IPS DF 4.7 (cell line): ENCODE results near the gene PTH2R.
"Not testable (repeated sequence)": the region's sequence is repeated elsewhere in the genome, so short reads cannot be mapped to it uniquely, and the experiment has no call there.

ENCODE experiments used
- DNase-seq: peaks from one replicate; pipeline ENCODE4 v3.0.0-alpha.2; 2013; ENCODE audit warnings: low spot score; ENCODE audit errors: extremely low read depth

PTH2R gene

DNA sequence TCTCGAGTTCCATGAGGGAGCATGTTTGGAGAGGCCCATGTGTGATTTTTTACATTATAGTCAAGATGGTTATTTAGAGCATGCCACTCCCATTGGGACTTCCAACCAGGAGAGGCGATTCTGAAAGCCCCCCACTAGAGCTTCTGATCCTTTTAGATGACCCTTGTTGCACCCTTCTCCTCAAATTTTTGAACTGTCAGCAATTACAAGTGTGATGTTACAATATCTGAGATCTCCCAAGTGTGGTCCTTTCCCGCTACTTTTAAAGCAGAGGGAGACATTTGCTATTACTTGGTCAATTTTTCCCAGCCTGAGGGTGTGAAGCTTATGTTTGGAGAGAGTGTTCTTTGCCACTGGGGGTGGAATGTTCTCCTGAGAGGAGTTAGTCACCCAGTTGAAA is 16.7 kb upstream of the PTH2R start:
- DNase-seq, result no peak

DNA sequence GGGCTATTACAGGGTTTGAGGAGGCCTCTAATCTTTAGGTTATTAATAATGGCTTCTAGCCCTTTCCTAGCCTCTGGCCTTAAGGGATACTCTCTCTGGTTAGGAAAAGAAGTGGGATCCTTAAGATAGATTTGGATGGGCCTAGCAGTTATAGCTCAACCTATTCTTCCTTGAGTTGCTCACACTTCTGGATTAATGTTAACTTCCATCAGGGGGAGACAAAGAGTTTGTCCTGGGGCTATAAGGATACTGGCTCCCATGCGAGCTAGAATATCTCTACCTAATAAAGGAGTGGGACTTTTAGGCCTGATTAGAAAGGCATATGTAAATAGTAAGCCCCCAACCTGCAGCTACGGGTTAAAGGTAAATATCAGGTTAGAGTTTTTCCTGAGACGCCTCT is 14.3 kb upstream of the PTH2R start:
- DNase-seq, result no peak

DNA sequence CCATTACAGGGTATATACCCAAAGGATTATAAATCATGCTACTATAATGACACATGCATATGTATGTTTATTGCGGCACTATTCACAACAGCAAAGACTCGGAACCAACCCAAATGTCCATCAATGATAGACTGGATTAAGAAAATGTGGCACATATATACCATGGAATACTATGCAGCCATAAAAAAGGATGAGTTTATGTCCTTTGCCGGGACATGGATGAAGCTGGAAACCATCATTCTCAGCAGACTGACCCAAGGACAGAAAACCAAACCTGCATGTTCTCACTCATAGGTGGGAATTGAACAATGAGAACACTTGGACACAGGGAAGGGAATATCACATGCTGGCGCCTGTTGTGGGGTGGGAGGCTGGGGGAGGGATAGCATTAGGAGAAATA is 9.8 kb upstream of the PTH2R start:
- DNase-seq, result not testable (repeated sequence)

DNA sequence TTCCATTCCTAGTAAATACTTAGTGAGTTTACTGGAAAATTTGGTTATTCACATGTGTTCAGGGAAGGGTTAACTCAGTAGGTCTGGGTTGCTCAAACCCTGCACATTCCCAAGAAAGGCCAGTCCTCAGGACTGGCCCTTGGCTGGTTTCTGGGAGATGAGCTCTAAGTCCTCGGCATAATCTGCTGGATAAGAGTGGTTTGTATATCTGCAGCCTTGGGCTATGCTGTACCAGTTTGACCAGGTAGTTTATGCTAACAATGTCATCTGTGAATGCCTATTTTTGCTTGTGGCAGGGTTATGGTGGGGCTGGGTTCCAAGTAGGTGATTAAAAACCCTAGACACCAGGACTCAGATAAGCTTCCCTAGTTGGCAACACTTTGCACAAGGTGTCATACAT is 7.4 kb upstream of the PTH2R start:
- DNase-seq, result no peak

DNA sequence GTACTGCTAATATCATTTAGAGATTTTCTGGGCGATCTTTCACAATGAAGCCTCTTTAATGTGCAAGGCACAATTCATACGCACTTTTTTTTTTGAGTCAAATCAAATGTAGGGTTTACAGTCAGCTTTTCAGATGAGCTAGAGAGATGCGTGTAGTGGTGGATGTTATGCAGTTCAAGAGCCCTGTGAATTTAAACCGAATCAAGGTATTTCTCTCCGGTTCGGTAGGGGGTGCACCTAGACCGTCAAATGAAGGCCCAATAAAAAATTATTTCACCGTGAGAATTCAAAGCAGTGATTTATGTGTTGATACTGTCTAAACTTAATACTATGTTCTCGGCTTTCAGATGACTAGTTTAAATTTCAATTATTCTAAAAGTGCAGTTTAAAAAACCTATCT is 1.1 kb downstream of the PTH2R start:
- no peak for DNase-seq

DNA sequence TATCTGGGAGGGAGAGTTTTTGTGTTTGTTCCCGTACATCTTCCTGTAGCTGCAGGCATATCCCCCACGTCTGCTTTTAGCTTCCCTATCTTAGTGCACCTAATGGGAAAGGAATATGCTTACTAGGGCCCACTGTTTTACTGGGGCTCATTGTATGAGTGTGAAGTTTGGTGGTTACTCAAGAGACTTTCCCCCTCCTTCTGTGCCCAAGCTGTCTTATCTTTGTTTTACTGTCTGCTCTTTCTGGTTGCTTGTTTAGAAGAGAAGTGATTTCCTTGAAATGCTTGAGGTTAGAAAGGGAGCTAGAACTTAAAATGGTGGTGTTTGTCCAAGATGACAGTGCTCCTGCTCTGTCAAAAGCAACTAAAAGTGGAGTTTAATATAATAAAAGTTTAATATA is 7.3 kb downstream of the PTH2R start:
- no peak for DNase-seq

DNA sequence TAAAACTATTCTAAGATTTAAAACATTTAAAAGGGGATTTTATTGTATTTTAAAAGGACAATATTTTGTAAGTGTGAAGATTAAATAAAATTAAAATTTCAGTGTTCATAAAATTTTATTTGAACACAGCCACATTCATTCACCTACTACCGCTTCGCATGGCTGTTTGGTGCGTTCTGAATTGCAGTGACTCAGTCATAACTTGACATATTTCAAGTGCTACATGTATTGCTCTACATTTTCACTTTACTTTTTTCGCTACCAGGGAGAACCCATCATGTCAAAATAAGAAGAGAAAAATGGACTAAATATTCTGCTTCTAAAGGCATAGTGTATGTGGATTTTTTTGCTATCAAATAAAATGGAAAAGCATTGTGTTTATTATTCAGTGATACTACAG is 8.7 kb downstream of the PTH2R start:
- DNase-seq, result no peak

DNA sequence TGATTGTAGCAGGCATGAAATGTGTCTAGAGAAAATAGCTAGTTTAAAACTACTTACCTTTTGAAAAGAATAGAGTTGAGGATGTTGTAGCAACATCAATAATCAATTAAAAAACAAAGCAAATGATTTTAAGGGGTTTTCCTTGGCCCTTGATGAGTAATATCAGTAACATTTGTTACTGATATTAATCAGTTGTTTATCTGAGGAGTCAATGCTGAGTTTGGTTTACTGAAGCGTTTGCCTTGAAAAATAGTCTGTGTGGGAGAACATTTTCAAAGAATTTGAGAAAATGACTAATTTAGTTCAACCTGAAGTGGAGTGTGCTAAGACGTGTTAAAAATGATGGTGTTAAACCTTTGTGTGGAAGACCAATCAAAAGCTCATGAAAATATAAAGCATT is 9.3 kb downstream of the PTH2R start:
- no peak for DNase-seq

DNA sequence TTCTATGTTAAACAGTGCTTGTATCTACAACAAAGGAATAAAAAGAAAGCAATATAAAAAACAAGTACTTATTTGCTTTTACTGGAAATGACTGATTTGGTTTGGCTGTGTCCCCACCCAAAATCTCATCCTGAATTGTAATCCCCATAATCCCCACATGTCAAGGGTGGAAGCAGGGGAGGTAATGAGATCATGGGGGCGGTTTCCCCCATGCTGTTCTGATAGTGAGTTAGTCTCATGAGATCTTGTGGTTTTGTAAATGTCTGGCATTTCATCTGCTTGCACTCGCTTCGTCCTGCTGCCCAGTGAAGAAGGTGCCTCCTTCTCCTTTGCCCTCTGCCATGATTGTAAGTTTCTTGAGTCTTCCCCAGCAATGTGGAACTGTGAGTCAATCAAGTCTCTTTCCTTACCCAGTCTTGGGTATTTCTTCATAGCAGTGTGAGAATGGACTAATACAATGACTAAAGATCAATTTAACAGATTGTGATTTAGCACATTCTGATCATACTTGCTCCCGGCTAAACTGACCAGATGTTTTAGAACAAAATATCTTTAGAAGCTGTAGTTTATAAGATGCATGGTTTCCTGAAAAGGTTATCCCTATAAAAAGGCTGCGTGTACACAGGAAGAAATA is 19.9 kb downstream of the PTH2R start:
- DNase-seq, result no peak

DNA sequence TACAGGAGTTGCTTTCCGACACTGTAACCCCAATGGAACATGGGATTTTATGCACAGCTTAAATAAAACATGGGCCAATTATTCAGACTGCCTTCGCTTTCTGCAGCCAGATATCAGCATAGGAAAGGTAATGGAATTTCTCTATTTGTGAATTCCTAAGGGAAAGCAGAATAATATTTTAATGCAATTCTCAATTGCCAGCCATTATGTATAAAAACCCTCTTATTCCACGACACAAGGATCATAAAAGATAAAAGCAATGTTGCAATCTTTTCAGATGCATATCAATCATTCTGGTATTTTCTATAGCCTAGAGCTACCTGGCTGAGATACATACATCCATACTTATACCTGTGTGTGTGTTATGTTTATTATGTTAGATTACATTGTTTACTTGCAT is 31.2 kb downstream of the PTH2R start:
- no peak for DNase-seq

DNA sequence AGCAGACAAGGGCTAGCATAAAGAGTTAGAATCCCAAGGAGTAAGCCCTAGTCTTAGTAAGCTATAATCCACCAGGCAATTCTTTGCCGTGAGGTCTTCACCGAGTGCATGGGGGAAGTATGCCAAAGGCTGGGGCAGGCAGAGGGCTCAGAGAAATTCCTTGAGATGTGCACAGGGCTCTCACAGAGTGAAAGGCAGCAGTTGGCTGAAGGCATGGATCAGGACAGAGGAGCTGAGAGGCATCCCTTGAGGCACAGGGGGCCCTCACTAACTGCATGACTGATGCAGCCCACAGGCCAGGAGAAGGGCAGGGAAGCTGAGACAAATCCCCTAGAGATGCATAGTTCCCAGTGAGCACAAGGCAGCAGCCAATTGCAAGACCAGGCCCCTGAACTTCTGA is 34.1 kb downstream of the PTH2R start:
- DNase-seq, result no peak

DNA sequence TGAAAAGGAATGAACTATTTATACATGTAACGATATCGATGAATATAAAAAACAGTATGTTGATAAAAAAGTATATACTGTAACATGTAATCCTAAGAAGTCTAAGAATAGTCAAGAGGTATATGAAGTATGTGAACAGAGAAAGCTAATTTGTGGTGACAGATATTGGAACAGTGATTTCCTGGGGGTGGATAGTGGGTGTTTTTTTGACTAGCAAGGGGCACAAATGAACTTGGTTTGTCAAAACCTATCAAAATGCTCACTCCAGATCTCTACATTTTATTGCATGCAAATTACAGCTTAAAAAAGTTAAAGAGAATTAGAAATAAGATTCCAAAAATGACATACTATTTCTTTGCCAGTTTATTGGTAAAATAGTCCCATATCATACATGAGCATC is 35.4 kb downstream of the PTH2R start:
- no peak for DNase-seq

DNA sequence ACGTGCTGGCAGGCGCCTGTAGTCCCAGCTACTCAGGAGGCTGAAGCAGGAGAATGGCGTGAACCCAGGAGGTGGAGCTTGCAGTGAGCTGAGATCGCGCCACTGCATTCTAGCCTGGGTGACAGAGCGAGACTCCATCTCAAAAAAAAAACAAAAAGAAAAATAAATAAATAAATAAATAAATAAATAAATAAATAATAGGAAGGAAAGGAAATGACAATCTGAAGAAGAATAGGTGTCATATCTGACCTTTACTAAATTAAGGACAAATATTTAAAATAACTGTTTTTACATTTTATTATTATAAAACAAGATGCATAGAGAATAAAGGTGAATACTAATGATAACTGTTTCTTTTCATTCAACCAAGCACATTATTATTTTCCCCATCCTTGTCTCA is 40.9 kb downstream of the PTH2R start:
- not testable (repeated sequence) for DNase-seq

DNA sequence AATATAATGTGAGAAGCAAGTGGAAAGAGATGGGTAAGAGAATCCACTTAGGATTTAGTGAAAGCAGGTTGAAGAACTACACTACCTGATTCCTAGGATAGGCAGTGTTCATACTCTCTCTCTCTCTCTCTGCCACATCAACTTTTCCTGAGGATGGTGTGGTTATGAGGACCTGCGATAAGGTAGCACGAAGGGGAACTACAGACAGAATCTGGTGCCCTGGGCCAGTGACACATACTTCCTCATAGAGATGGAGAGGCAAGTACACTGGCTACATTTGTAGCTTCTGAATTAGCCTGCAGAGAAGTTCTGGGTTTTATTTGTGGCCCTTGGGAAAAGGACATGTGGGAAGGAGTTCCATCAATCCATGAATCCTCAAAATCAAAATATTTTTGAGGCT is 44.5 kb downstream of the PTH2R start:
- no peak for DNase-seq

DNA sequence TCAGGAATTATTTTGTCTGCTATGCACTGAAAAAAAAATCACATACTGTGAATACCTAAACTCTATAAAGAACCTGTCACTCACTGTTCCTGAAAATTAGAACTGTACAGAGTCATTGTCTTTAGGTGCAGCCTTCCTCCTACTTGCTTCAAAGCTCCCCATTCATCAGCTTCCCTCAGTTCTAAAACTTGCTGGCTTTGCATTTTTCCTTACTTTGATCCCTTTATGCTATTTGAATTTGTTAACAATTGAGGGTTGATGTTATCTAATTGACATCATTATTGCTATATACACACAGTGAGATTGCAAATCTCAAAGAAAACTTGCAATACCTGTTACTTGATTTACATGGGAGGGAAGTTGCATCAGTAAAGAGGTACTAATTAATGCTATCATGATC is 48.3 kb downstream of the PTH2R start:
- DNase-seq, result no peak

DNA sequence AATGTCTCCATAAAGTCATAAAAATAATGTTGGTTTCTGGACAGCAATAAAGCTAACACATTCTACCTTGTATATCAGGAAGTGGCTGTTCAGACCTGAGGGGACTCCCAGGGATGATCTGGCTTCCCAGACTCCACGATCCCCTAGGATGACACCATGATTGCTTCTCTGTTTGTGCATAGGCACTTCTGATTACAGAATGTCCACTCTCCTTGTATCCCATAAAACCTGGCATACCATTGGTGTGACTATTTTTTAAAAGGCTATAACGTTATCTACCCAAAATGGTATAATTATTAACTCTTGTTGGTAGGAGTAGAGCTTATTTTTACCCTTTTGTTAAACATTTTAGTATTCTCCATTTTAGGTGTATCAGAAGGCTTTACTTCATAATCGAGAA is 57.1 kb downstream of the PTH2R start:
- DNase-seq, result no peak

DNA sequence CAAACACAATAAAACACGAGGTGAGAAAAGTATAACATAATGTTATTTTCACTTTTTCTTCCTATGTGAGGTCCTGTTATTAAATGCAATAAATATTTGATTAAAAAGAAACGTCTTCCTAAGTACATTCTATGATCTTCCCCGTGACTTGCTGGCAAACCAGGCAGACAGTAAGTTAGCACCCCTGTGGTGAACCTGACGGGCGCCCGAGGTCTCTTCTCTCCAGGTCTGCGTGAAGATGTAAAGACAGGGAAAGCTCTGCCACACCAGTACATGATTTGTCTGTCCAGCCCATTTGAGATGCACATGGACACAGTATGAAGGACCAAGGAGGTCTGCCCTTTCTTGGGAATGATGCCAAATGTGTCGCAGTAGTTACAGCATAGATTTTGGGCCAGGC is 57.6 kb downstream of the PTH2R start:
- DNase-seq, result no peak

DNA sequence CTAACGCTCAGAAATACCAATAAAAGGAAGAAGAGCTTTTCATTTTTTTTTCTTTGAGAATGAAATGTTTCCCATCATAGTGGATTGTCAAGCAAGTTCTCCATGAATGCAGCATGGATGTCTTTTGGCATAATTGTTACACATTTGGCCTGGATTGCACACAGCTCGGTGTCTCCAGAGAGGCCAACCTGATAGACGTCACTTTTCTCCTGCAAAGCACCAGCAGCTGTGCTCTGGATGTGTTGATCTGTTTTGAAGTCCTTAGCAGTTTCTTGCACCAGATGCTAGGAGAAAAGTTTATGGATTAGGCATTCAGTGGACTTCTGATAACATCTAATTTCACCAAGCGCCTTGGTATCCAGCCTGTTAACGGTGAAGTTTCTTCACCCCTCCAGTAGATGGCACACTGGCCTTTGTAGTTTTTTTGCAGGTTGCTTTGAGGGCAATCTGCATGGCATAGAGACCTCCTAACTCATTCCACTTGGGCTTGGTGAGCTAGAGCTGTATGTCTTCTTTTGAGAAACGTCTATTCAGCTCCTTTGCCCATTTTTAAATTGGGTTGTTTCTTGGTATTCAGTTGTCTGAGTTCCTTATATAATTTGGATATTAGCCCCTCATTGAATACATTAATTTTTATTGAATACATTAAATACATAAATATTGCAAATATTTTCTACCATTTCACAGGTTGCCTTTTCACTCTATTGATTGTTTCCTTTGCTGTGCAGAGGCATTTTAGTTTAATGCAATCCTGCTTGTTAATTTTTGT is 59.7 kb downstream of the PTH2R start:
- peak; percentile 71 for DNase-seq

DNA sequence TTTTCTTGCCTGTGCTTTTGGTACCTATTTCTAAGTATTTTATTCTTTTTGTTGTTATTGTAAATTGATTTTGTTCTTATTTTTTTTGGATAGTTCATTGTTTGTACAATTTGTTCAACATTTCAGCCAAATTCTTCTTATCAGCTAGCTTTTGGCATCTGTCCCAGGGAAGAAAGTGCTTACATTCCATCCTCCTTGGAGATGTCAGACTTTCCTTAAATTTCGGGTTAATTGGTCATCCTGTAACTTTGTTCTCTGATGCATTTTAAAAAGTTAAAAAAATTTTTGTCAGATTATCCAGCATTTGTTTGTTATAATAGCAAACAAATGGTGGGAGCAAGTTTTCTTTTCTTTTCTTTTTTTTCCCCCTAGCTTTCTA is 60.3 kb downstream of the PTH2R start:
- no peak for DNase-seq

DNA sequence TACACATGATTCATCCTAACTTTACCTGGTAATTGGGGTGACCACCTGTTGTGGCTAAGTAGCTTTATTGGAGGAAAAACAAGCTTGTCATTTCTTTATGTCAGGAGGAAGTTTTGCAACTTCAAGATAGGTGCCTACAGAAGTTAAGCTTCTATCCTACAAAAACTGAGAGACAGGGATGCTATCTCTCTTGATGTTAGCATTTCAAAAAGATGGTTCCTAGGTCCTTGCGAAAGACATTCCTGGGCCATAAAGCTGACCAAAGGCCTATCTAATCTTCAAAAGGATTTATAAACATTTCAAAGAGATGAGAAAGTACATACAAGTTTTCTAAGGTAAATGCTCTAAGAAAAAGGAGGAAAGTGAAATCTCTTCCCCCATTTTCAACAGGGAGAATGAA is 61.0 kb downstream of the PTH2R start:
- no peak for DNase-seq

DNA sequence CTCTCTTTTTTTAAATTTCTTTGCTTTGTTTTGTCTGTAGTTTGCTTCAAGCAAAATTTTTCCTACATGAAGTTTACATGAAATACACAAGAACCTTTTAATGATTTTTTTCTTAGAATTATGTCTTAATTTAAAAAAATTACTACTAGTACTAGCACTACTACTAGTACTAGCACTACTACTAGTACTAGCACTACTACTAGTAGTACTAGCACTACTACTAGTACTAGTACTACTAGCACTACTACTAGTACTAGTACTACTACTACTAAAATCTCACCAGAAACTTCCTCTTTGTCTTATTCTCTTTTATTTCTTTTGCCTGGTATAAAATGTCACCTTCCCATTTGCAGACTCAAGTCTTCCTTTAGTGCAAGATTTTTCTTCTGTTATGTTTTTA is 71.1 kb downstream of the PTH2R start:
- no peak for DNase-seq

DNA sequence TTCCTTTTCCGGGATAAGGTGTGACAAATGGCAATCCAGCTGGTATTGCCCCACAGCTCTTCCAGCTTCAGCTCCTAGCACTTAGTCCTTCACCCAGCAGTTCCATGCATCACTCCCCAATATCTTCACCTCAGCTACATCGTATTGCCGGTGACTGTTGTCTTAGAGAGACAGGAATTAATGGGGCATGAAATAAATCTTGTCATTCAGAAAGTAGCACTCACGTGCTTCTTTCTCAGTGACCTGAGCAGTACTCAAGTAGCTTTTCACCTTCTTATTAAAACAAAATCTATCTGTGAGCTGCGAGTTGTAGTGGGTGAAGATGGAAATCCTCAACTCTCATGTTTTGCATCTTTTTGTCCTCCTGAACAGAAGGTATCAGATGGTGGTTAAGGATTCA is 72.8 kb downstream of the PTH2R start:
- DNase-seq, result no peak

DNA sequence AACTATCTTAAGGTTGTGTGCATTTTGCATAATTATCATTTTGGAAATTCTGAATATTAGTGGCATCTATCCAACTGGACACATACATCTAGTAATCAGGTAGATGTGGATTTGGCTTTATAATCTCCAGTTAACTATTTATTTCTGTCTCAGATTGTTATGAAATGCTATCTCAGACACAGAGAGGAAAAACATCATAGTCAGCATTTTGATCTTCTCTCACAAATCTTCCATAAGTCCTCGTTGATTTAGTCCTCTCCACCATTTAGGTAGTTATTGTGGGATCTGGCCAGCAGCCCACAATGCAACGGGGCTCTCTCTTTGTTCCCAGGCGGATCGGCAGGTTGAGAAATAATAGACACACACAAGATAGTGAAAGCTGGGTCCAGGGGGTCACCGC is 75.4 kb downstream of the PTH2R start:
- not testable (repeated sequence) for DNase-seq
